Fibroblast of skin of back (primary cell): ENCODE data around the gene PAK5.

Source experiments
- DNase-seq: peaks from one replicate; pipeline ENCODE4 v3.0.0-alpha.2; 2013

The PAK5 gene

GRCh38 chr20:9789131-9789530, 49.7 kb downstream of the PAK5 start:
- no peak for DNase-seq

GRCh38 chr20:9775176-9775575, 63.7 kb downstream of the PAK5 start:
- DNase-seq = no peak

GRCh38 chr20:9769954-9770353, 68.9 kb downstream of the PAK5 start:
- DNase-seq = no peak

- DNase-seq = no peak
Observed at GRCh38 chr20:9761476-9761875, 77.4 kb downstream of the PAK5 start.

- DNase-seq = no peak
Observed at GRCh38 chr20:9759392-9759791, 79.5 kb downstream of the PAK5 start.

- DNase-seq = no peak
Observed at GRCh38 chr20:9758752-9759151, 80.1 kb downstream of the PAK5 start.

GRCh38 chr20:9756660-9757059, 82.2 kb downstream of the PAK5 start:
- no peak for DNase-seq

GRCh38 chr20:9755301-9755700, 83.6 kb downstream of the PAK5 start:
- no peak for DNase-seq

GRCh38 chr20:9744551-9744950, 94.3 kb downstream of the PAK5 start:
- no peak for DNase-seq

- DNase-seq = no peak
Observed at GRCh38 chr20:9743871-9744270, 95.0 kb downstream of the PAK5 start.

GRCh38 chr20:9742821-9743220, 96.1 kb downstream of the PAK5 start:
- DNase-seq = no peak

GRCh38 chr20:9741996-9742395, 96.9 kb downstream of the PAK5 start:
- no peak for DNase-seq

- no peak for DNase-seq
Observed at GRCh38 chr20:9740486-9740885, 98.4 kb downstream of the PAK5 start.

- no peak for DNase-seq
Observed at GRCh38 chr20:9739991-9740390, 98.9 kb downstream of the PAK5 start.

- DNase-seq = no peak
Observed at GRCh38 chr20:9736373-9736772, 102.5 kb downstream of the PAK5 start.

GRCh38 chr20:9723501-9724202, 115.2 kb downstream of the PAK5 start:
- no peak for DNase-seq

GRCh38 chr20:9711872-9712271, 127.0 kb downstream of the PAK5 start:
- no peak for DNase-seq

- DNase-seq = no peak
Observed at GRCh38 chr20:9710685-9711084, 128.2 kb downstream of the PAK5 start.

GRCh38 chr20:9705722-9706476, 133.0 kb downstream of the PAK5 start:
- DNase-seq = no peak

GRCh38 chr20:9699181-9699580, 139.7 kb downstream of the PAK5 start:
- DNase-seq = peak; percentile 3

GRCh38 chr20:9689041-9689440, 149.8 kb downstream of the PAK5 start:
- DNase-seq = no peak

GRCh38 chr20:9686866-9687265, 152.0 kb downstream of the PAK5 start:
- no peak for DNase-seq

GRCh38 chr20:9686455-9686854, 152.4 kb downstream of the PAK5 start:
- DNase-seq = no peak

GRCh38 chr20:9686001-9686400, 152.9 kb downstream of the PAK5 start:
- DNase-seq = no peak
